Central memory CD8-positive, alpha-beta T cell (primary cell): ENCODE results near the gene HECW1.
A peak's percentile ranks its signal among the peaks of the same experiment; 100 is the strongest.

Source experiments
- ATAC-seq: fragments of 150-1000 bp; cut with Tn5 transposase; replicated peaks from 2 replicates; pipeline ENCODE4 v1.10.0; 2022; ENCODE audit warnings: mild to moderate bottlenecking, moderate FRiP score, moderate number of reproducible peaks; ENCODE audit not compliant: poor library complexity, severe bottlenecking; ENCODE audit errors: extremely low read depth
- DNase-seq, 2 donors: peaks; one replicate each; pipeline ENCODE4 v3.0.0; 2021; ENCODE audit warnings: low spot score in 2 of 2
- H3K27ac Mint-ChIP-seq: one replicate; pipeline ENCODE4 v1.8.0; 2022; ENCODE audit warnings: low read depth, mild to moderate bottlenecking, moderate library complexity, mixed read lengths
- H3K27me3 Mint-ChIP-seq: one replicate; pipeline ENCODE4 v1.8.0; 2022; ENCODE audit warnings: mixed read lengths
- H3K36me3 Mint-ChIP-seq: one replicate; pipeline ENCODE4 v1.8.0; 2022; ENCODE audit warnings: mild to moderate bottlenecking, moderate library complexity, mixed read lengths; ENCODE audit not compliant: insufficient read depth
- H3K4me1 Mint-ChIP-seq: one replicate; pipeline ENCODE4 v1.8.0; 2022; ENCODE audit warnings: mixed read lengths
- H3K4me3 Mint-ChIP-seq: one replicate; pipeline ENCODE4 v1.8.0; 2022; ENCODE audit warnings: mild to moderate bottlenecking, moderate library complexity, mixed read lengths
- H3K9me3 Mint-ChIP-seq: one replicate; pipeline ENCODE4 v1.8.0; 2022; ENCODE audit warnings: mixed read lengths

The HECW1 gene

GRCh38 chr7:43511769-43512515 lies 399.5 kb downstream of the HECW1 start:
- peaks cover 26% of the 10 kb centered on the region for H3K27me3 Mint-ChIP-seq
- DNase-seq (no peak), ATAC-seq (no peak)
- H3K9me3 Mint-ChIP-seq, result no peaks in the 10 kb centered on the region
- H3K27ac Mint-ChIP-seq, result no peak overlapping the region
- no peak overlapping the region for H3K4me3 Mint-ChIP-seq
- peaks cover 10% of the 10 kb centered on the region for H3K4me1 Mint-ChIP-seq
- no peaks in the 10 kb centered on the region for H3K36me3 Mint-ChIP-seq

GRCh38 chr7:43513251-43513650 lies 400.8 kb downstream of the HECW1 start:
- no peaks in the 10 kb centered on the region for H3K9me3 Mint-ChIP-seq
- no peak for ATAC-seq
- no peaks in the 10 kb centered on the region for H3K36me3 Mint-ChIP-seq
- H3K4me3 Mint-ChIP-seq, result no peak overlapping the region
- no peak for DNase-seq
- H3K4me1 Mint-ChIP-seq, result peaks cover 10% of the 10 kb centered on the region
- H3K27ac Mint-ChIP-seq, result no peak overlapping the region
- H3K27me3 Mint-ChIP-seq, result peaks cover 26% of the 10 kb centered on the region

GRCh38 chr7:43516581-43517342 lies 404.3 kb downstream of the HECW1 start:
- DNase-seq (no peak), ATAC-seq (peak; percentile 75)
- no peak overlapping the region for H3K4me3 Mint-ChIP-seq
- peaks cover 10% of the 10 kb centered on the region for H3K4me1 Mint-ChIP-seq
- H3K27me3 Mint-ChIP-seq, result peaks cover 23% of the 10 kb centered on the region
- no peaks in the 10 kb centered on the region for H3K36me3 Mint-ChIP-seq
- H3K27ac Mint-ChIP-seq, result no peak overlapping the region
- H3K9me3 Mint-ChIP-seq, result no peaks in the 10 kb centered on the region

GRCh38 chr7:43517464-43517863 lies 405.0 kb downstream of the HECW1 start:
- H3K36me3 Mint-ChIP-seq, result no peaks in the 10 kb centered on the region
- H3K4me3 Mint-ChIP-seq, result no peak overlapping the region
- H3K9me3 Mint-ChIP-seq, result no peaks in the 10 kb centered on the region
- ATAC-seq (no peak), DNase-seq (no peak)
- no peak overlapping the region for H3K27ac Mint-ChIP-seq
- H3K4me1 Mint-ChIP-seq, result peaks cover 10% of the 10 kb centered on the region
- H3K27me3 Mint-ChIP-seq, result peaks cover 19% of the 10 kb centered on the region

- H3K36me3 Mint-ChIP-seq, result no peaks in the 10 kb centered on the region
- H3K27me3 Mint-ChIP-seq, result peaks cover 7% of the 10 kb centered on the region
- H3K27ac Mint-ChIP-seq, result no peak overlapping the region
- H3K4me1 Mint-ChIP-seq, result no peaks in the 10 kb centered on the region
- H3K9me3 Mint-ChIP-seq, result no peaks in the 10 kb centered on the region
- ATAC-seq (no peak), DNase-seq (no peak)
- H3K4me3 Mint-ChIP-seq, result no peak overlapping the region
These were observed 407.8 kb downstream of the HECW1 start for GRCh38 chr7:43520201-43520600.

GRCh38 chr7:43522406-43523156 lies 410.1 kb downstream of the HECW1 start:
- ATAC-seq, result no peak
- H3K27ac Mint-ChIP-seq, result no peak overlapping the region
- H3K36me3 Mint-ChIP-seq, result no peaks in the 10 kb centered on the region
- H3K9me3 Mint-ChIP-seq, result no peaks in the 10 kb centered on the region
- no peaks in the 10 kb centered on the region for H3K4me1 Mint-ChIP-seq
- no peak overlapping the region for H3K4me3 Mint-ChIP-seq
- no peaks in the 10 kb centered on the region for H3K27me3 Mint-ChIP-seq
- no peak for DNase-seq

- H3K27ac Mint-ChIP-seq, result no peak overlapping the region
- H3K36me3 Mint-ChIP-seq, result no peaks in the 10 kb centered on the region
- no peaks in the 10 kb centered on the region for H3K4me1 Mint-ChIP-seq
- H3K9me3 Mint-ChIP-seq, result no peaks in the 10 kb centered on the region
- ATAC-seq (no peak), DNase-seq (no peak)
- no peaks in the 10 kb centered on the region for H3K27me3 Mint-ChIP-seq
- no peak overlapping the region for H3K4me3 Mint-ChIP-seq
These were observed 416.3 kb downstream of the HECW1 start for GRCh38 chr7:43528576-43529354.

GRCh38 chr7:43530553-43531410 lies 418.3 kb downstream of the HECW1 start:
- no peak overlapping the region for H3K4me3 Mint-ChIP-seq
- no peaks in the 10 kb centered on the region for H3K4me1 Mint-ChIP-seq
- no peaks in the 10 kb centered on the region for H3K36me3 Mint-ChIP-seq
- no peaks in the 10 kb centered on the region for H3K27me3 Mint-ChIP-seq
- DNase-seq (no peak), ATAC-seq (no peak)
- no peaks in the 10 kb centered on the region for H3K9me3 Mint-ChIP-seq
- no peak overlapping the region for H3K27ac Mint-ChIP-seq

- no peaks in the 10 kb centered on the region for H3K27me3 Mint-ChIP-seq
- no peaks in the 10 kb centered on the region for H3K9me3 Mint-ChIP-seq
- no peak overlapping the region for H3K4me3 Mint-ChIP-seq
- H3K4me1 Mint-ChIP-seq, result no peaks in the 10 kb centered on the region
- no peak overlapping the region for H3K27ac Mint-ChIP-seq
- H3K36me3 Mint-ChIP-seq, result no peaks in the 10 kb centered on the region
- DNase-seq (no peak), ATAC-seq (no peak)
These were observed 419.3 kb downstream of the HECW1 start for GRCh38 chr7:43531700-43532099.

GRCh38 chr7:43533801-43534479 lies 421.5 kb downstream of the HECW1 start:
- no peak overlapping the region for H3K27ac Mint-ChIP-seq
- no peak for DNase-seq
- H3K27me3 Mint-ChIP-seq, result no peaks in the 10 kb centered on the region
- no peaks in the 10 kb centered on the region for H3K9me3 Mint-ChIP-seq
- no peaks in the 10 kb centered on the region for H3K4me1 Mint-ChIP-seq
- ATAC-seq, result no peak
- H3K4me3 Mint-ChIP-seq, result no peak overlapping the region
- H3K36me3 Mint-ChIP-seq, result no peaks in the 10 kb centered on the region

GRCh38 chr7:43535031-43535451 lies 422.6 kb downstream of the HECW1 start:
- Mint-ChIP-seq H3K4me3 (no peak overlapping the region), H3K36me3 (no peaks in the 10 kb centered on the region), H3K27me3 (no peaks in the 10 kb centered on the region), H3K27ac (no peak overlapping the region), H3K4me1 (no peaks in the 10 kb centered on the region), H3K9me3 (no peaks in the 10 kb centered on the region)
- ATAC-seq, result no peak
- no peak for DNase-seq
